Measurements from ENCODE around the gene KCNJ3. TPM values are rescaled to one million over a fixed set of nuclear protein-coding genes. Genes with fewer than 3 reads are reported as not detected.

KCNJ3 gene
- total and polyA plus RNA-seq, 9 of the 15 experiments (the other 6 are each of a cell fraction or from before 2014, with no cell fraction given) = not detected

DNA sequence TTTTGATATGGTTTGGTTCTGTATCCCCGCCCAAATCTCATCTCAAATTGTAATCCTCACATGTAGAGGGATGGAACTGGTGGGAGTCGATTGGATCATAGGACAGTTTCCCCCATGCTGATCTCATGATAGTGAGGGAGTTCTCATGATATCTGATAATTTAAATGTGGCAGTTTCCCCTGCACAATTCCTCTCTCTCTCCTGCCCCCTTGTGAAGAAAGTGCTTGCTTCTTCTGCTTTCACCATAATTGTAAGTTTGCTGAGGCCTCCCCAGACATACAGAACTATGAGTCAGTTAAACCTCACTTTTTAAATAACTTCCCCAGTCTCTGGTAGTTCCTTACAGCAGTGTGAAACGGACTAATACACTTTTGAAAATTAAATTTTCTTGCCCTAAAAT, 12.3 kb upstream of the KCNJ3 start:
- H3K9me1 ChIP-seq (ENCODE audit: control insufficient read depth, insufficient read depth, low read length) = no peaks in the 10 kb centered on the region
- ChIA-PET CTCF (ENCODE audit: low intra/inter-chr PET ratio) (no interaction called here), POLR2A (no interaction called here)
- H2AFZ ChIP-seq (ENCODE audit: low read depth, low read length) = no peak overlapping the region
- H3K79me2 ChIP-seq (ENCODE audit: control insufficient read depth, insufficient read depth, low read length) = no peaks in the 10 kb centered on the region
- no peaks in the 10 kb centered on the region for H4K20me1 ChIP-seq (replicated peaks; ENCODE audit: control insufficient read depth, insufficient read depth, low read length)
- no peak for FAIRE-seq
- WGBS (ENCODE audit: insufficient coverage, low coverage, missing lambda C conversion rate) = 0% methylated on average over 3 of the region's 3 CpGs
- no peak overlapping the region for H3K4me3 ChIP-seq
- no peaks in the 10 kb centered on the region for H3K4me1 ChIP-seq (replicated peaks in 1 of 2; ENCODE audit: control insufficient read depth in 2 of 2, insufficient read depth in 2 of 2, low read length in 2 of 2)
- no peak overlapping the region for H3K4me2 ChIP-seq (ENCODE audit: insufficient read depth, low read length)
- no TSS peak for BruUV-seq (replicated peaks)
- in situ Hi-C loops (cut with MboI) = no loop called here
- DNase-seq (ENCODE audit: extremely low read depth in 1 of 4, low spot score in 3 of 4) = no peak
- H3K9ac ChIP-seq (ENCODE audit: insufficient read depth in 1 of 2, low read depth in 2 of 2, low read length in 2 of 2) = no peak overlapping the region
- no peaks in the 10 kb centered on the region for H3K9me3 ChIP-seq (replicated peaks; ENCODE audit: control insufficient read depth, insufficient read depth, low read depth, low read length)
- no peak overlapping the region for H3K27ac ChIP-seq (ENCODE audit: extremely low read depth, low read depth, low read length)
- H3K27me3 ChIP-seq (ENCODE audit: control insufficient read depth in 2 of 2, insufficient read depth in 2 of 2, low read length in 2 of 2) = no peaks in the 10 kb centered on the region
- no peaks in the 10 kb centered on the region for H3K36me3 ChIP-seq (ENCODE audit: control insufficient read depth, insufficient read depth, low read length)
- TF ChIP-seq, protein P1, sequence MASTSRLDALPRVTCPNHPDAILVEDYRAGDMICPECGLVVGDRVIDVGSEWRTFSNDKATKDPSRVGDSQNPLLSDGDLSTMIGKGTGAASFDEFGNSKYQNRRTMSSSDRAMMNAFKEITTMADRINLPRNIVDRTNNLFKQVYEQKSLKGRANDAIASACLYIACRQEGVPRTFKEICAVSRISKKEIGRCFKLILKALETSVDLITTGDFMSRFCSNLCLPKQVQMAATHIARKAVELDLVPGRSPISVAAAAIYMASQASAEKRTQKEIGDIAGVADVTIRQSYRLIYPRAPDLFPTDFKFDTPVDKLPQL (IDR thresholded peaks at IDR 0.05; ENCODE audit: extremely low read depth, insufficient read length) = no peak
- no peak for TF ChIP-seq NR2C2 (CRISPR knock-in tag; IDR thresholded peaks at IDR 0.05)
- TF ChIP-seq NR2C2 (tag; IDR thresholded peaks at IDR 0.05) = no peak
- TF ChIP-seq, protein P2, sequence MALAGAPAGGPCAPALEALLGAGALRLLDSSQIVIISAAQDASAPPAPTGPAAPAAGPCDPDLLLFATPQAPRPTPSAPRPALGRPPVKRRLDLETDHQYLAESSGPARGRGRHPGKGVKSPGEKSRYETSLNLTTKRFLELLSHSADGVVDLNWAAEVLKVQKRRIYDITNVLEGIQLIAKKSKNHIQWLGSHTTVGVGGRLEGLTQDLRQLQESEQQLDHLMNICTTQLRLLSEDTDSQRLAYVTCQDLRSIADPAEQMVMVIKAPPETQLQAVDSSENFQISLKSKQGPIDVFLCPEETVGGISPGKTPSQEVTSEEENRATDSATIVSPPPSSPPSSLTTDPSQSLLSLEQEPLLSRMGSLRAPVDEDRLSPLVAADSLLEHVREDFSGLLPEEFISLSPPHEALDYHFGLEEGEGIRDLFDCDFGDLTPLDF (CRISPR knock-in tag; IDR thresholded peaks at IDR 0.05) = no peak
- TF ChIP-seq CBFB (CRISPR knock-in tag; IDR thresholded peaks at IDR 0.05) = no peak
- no peak for TF ChIP-seq CBX3 (IDR thresholded peaks at IDR 0.05; ENCODE audit: borderline replicate concordance in 1 of 2, low read length in 2 of 2)
- no peak for TF ChIP-seq GABPB2 (CRISPR knock-in tag; conservative IDR thresholded peaks at IDR 0.05)
- no peak for TF ChIP-seq GTF2F1 (IDR thresholded peaks at IDR 0.05; ENCODE audit: low read depth, low read length)
- no peak for TF ChIP-seq PHB2 (IDR thresholded peaks at IDR 0.05; ENCODE audit: low read depth)
- TF ChIP-seq MBD2 (IDR thresholded peaks at IDR 0.05; ENCODE audit: borderline replicate concordance, low read depth) = no peak
- no peak for TF ChIP-seq L3MBTL2 (IDR thresholded peaks at IDR 0.05)
- no peak for ATAC-seq
- intact Hi-C loops (cut with micrococcal nuclease) = no loop called here
